Occipital lobe (tissue), 2 donors: ENCODE results near the gene ANKIB1. TPM values are rescaled to one million over a fixed set of nuclear protein-coding genes. Genes with fewer than 3 reads are reported as not detected.
A peak's percentile ranks its signal among the peaks of the same experiment; 100 is the strongest.
"Not testable (repeated sequence)": the region's sequence is repeated elsewhere in the genome, so short reads cannot be mapped to it uniquely, and the experiment has no call there.

Source experiments
- DNase-seq: peaks from one replicate; lab custom pipeline; 2025; lab: John Stamatoyannopoulos, UW
- total RNA-seq: library from RNA; depleted of rRNA; stranded (reverse); fragments of >200 nt; gene quantifications from one replicate; pipeline ENCODE4 v1.2.3, GENCODE V29; 2014

The ANKIB1 gene
- 113 TPM for total RNA-seq

GRCh38 chr7:92245487-92246359 is at the start of gene ANKIB1, which contains the start of gene KRIT1:
Gene ANKIB1 (plus strand): TSS chr7:92245974. CDS start chr7:92294979, 49,005 bp downstream.
Gene KRIT1 (minus strand): TSS chr7:92245914. CDS start chr7:92242135, 3,779 bp downstream.
- peak; percentile 81 for DNase-seq

GRCh38 chr7:92200791-92201190 is 45.0 kb upstream of the ANKIB1 start:
- no peak for DNase-seq

- no peak for DNase-seq
Measured at GRCh38 chr7:92205987-92206386, 39.8 kb upstream of the ANKIB1 start.

GRCh38 chr7:92206672-92207071 is 39.1 kb upstream of the ANKIB1 start:
- DNase-seq = no peak

GRCh38 chr7:92221766-92222165 is 24.0 kb upstream of the ANKIB1 start:
- DNase-seq = no peak

GRCh38 chr7:92226981-92227380 is 18.8 kb upstream of the ANKIB1 start:
- DNase-seq = no peak

GRCh38 chr7:92228100-92228499 is 17.7 kb upstream of the ANKIB1 start:
- DNase-seq = no peak

- DNase-seq = no peak
Measured at GRCh38 chr7:92228742-92229141, 17.0 kb upstream of the ANKIB1 start.

- DNase-seq = no peak
Measured at GRCh38 chr7:92230547-92230946, 15.2 kb upstream of the ANKIB1 start.

GRCh38 chr7:92242972-92243371 is 2.8 kb upstream of the ANKIB1 start:
- DNase-seq = no peak

GRCh38 chr7:92244808-92245486 is 827 bp upstream of the ANKIB1 start:
- no peak for DNase-seq

GRCh38 chr7:92246360-92247101 is 757 bp downstream of the ANKIB1 start:
- DNase-seq = peak; percentile 34

- DNase-seq = no peak
Measured at GRCh38 chr7:92250603-92251002, 4.8 kb downstream of the ANKIB1 start.

- DNase-seq = no peak
Measured at GRCh38 chr7:92251181-92251580, 5.4 kb downstream of the ANKIB1 start.

- peak; percentile 15 for DNase-seq
Measured at GRCh38 chr7:92253251-92253650, 7.5 kb downstream of the ANKIB1 start.

GRCh38 chr7:92254800-92255199 is 9.0 kb downstream of the ANKIB1 start:
- not testable (repeated sequence) for DNase-seq

- DNase-seq = no peak
Measured at GRCh38 chr7:92255308-92255707, 9.5 kb downstream of the ANKIB1 start.

- DNase-seq = no peak
Measured at GRCh38 chr7:92259062-92259461, 13.3 kb downstream of the ANKIB1 start.

- no peak for DNase-seq
Measured at GRCh38 chr7:92259610-92260247, 14.0 kb downstream of the ANKIB1 start.

- DNase-seq = no peak
Measured at GRCh38 chr7:92260248-92260781, 14.5 kb downstream of the ANKIB1 start.
